CMK (cell line): Measurements from ENCODE around the gene ACBD3.

Experiments
- DNase-seq: peaks from one replicate; pipeline ENCODE4 v3.0.0-alpha.2; 2010; ENCODE audit warnings: low read depth

Gene ACBD3

DNA sequence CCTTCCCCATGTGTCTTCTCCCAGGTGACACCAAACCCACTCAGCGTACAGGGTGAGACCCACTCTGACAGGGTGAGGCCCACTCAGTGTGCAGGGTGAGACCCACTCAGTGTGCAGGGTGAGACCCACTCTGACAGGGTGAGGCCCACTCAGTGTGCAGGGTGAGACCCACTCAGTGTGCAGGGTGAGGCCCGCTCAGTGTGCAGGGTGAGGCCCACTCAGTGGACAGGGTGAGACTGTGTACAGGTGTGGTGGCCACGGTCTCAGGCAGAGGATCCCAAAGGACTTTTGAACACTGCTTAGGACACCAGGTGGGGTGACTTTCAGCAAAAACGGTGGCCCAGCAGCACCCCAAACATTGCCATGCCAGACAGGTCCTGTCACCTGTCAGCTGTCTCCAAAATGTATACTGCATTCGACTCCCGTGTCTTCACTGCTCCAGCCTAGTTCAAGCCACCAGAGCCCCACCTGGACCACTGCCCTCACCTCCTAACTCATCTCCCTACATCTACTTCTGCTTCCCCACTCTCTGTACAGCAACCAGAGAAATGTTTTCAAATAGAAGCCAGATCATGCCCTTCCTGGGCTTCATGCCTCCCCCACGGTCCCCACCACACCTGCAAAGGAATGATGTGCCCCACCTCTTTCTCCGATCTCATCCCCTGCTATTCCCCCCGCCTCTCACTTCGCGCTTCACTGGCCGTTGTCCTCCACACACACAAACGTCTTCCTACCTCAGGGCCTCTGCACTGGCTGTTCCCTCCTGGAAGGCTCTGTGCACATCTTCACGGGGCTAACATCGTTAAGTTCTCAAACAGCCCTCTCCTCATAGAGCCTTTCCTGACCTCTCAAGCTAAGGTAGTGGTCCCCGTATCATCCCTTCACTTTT is 52.1 kb downstream of the ACBD3 start:
- DNase-seq, result no peak

DNA sequence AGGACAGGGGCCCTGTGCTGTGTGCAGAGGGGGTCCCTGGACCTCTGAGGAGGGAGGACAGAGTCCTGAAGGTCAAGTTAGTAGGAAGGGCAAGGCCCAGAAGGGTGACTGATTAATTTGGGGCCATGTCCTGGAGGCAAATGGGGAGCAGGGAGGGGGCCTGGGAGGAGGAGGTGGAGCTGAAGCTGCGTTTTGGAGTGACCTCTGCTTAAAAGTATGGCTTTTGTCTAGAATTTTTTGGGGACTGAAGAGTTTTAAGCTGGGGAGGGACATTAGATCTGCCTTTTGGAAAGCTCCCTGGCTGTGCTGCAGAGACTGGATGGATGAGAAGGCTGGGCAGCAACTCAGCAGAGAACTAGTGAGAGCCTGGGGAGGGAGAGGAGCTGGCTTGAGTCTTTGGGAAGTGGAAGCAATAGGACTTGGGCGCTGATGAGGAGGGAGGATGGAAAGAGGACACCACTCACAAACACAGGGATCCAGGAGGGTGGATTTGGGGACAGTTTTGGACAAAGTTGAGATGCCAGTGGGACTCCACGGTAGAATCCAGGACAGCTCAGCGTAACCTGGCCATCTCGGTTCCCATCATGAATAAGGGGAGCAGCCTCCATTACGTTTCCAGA is 52.9 kb downstream of the ACBD3 start:
- no peak for DNase-seq

DNA sequence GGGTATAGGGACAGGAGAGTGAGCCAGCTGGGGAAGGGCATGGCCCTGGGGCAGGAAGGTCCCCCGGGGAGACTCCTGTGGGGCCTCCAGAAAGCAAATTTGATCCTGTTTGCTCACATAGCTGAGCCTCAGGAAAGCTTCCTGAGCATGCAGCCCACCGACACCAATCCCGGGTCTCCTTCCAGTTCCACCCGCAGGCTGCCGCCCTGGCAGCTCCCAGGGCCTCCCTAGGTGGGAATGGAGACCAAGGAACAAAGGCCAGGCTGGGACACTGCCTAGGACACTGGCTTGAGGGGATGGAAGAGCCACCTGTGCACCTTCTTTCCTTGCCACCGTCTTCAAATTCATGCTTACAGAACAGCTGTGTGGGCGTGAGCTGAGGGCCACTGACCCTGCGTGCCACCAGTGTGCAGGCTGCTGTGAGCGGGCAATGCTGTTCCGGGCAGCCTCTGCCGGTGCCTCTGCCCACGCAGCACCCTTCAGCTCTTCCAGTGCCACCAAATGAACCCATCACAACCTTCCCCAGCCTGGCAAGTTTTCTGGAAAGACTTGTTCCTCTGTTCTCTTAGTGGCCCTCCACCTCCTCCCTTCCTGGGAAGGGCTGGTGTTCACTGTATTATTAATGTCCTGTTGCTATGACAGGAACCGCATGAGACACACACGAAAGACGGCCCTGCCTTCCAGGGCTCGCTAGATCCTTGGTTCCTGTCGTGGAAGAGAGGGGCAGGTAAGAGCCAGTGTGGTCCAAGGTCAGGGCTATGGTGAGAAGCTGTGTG is 53.6 kb downstream of the ACBD3 start:
- no peak for DNase-seq

DNA sequence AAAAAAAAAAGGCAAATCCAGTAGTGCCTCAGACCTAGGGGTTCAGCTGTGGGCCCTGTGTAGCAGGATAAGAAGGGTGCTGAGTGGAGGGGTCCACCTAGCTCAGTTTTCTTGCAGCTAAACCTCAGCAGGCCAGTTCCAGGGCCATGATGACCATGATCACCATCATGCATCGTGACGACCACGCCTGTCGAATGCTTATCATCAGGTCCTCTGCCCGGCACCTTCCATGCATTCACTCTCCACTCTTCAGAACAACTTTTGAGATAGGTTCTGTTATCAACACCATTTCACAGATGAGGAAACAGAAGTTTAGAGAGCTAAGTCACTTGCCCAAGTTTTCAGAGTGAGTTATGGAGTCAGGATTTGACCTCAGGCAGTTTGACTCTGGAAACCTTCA is 54.9 kb downstream of the ACBD3 start:
- no peak for DNase-seq

DNA sequence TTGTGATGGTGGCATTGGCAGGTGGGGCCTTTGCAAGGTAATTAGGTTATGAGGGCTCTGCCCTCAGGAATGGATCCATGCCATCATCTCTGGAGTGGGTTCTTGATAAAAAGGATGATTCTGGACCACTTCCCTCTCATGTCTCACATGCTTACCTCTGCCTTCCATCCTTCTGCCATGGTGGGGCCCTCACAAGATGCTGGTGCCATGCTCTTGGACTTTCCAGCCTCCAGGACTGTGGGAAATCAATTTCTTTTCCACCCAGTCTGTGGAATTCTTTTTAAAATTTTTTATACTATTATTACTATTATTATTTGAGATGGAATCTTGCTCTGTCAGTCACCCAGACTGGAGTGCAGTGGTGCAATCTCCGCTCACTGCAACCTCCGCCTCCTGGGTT is 57.3 kb downstream of the ACBD3 start:
- DNase-seq, result no peak

DNA sequence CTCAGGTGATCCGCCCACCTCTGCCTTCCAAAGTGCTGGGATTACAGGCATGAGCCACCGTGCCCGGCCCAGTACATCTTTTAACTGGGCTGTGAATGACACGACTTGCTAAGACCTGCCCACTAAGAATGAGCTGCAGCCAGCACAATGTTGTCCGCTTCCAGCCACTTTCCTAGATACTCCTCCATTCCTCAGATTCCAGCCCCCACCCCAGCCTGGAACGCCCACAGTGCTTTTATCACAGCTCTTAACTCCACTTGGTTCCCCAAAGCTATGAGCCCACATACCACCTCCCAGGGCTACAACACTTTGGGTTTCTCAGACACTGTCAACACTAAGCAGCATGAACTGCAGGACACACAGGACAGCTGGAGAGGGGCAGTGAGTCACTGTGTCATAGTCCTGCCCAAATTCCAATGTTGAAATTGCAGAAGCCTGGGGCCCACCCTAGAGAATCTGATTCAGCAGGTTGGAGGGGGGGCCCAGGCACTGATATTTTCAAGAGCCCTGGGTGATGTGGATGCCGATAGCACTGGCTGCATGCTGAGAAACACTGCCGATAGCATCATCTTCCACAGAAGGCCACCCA is 58.0 kb downstream of the ACBD3 start:
- no peak for DNase-seq

DNA sequence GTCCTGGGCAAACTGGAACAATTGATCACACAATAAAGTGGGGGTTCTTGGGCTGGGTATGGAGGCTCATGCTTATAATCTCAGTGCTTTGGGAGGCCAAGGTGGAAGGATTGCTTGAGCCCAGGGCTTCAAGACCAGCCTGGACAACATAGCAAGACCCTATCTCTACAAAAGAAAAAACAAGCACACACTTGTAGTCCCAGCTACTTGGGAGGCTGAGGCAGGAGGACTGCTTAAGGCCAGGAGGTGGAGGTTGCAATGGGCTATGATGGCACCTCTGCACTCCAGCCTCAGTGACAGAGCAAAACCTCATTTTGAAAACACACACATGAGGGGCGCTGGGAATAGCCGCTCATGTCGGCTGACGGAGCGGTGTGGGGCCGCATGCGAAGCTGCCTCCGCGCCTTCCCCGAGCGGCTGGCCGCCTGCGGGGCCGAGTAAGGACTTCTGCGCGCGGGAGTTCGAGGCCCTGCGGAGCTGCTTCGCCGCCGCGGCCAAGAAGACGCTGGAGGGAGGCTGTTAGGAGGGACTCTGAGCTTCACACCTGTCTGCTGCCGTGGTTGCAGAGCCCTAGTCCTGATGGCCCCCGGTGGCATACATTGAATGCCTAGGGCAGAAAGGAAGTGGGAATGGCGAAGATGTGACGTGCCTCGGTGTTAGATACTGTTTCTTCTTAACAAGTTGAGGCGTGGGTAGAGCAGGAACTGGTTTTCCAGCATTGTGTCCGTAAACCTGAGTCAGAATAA is 59.5 kb downstream of the ACBD3 start:
- DNase-seq, result no peak

DNA sequence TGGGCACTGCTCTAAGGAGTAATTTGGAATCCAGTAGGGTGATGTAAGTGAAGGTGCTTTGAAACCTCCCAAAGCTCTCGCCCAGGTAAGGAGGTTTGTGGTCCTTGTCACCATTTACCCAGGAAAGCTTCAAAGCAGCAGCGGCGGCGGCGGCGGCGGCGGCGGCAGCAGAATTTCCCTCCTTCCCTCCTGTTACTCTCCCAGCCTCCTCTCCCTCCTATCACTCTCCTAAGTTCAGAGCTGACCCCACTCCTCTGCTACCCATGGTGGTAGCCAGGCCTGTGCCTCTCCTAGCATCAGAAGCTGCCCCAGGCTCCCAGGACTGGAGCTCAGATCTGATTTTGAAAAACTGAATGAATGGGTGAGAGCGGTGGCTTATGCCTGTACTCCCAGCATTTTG is 60.7 kb downstream of the ACBD3 start:
- no peak for DNase-seq

DNA sequence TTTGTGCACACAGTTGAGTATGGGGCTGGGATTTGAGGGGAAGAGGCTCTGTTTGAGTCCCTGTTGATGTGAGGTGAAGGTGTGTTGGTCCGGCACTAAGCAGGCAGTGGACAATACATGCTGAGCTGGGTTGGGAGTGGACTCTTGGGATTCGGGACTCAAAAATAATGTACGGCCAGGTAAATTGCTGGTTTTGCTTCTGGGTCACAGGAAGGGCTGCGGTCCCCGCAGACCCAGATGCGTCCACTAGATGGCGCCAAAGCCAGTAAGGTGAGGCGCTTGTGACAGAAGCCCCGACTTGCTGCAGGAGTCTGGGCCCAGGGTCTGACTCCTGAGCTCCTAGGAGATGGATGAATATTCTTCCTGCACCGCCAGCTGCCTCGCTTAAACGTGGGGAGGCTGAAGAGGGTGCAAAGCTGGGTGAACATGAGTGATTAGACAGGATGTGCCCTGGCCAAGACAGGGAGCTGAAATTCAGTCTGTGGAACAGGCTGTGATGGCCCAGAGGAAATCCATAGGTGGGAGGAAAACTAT is 61.4 kb downstream of the ACBD3 start:
- peak; percentile 50 for DNase-seq

DNA sequence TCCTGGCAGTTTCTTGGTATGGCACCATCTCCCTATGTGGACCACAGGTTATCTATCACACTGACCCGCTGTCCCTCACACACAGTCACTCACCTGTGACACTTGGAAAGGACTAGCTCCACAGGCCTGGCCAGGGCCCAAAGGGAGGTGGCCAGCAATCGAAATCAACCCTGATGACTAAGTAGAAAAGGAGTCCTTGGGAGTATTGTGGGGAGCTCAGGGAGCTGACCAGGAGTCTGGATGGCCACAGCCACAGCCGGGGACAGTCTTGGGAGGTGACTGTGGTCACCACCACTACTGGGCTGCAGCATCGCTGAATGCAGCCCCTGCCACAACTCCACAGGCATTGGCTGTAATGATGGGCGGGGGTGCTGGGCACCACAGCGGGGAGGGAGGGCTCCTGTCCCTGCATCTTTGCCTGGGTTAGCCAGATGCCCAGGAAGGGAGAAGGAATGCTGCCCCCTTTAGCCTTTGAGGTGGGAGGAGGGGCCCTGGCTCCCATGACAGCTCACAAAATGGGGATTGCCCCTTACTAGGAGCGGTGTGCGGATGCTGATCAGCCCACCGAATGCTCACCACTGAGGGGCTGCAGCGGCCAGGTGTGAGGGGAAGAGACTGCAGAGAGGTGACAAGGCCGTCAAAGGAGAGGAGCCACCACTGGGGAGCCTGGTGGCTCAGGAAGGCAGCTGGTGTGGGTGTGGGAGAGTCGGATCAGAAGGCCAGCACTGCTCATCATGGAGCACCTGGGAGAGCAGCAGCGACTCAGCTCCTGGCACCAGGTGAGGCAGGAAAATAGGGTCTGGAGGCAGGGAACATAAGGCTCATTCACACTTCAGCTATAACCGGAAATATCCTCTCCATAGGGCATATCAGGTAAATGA is 62.7 kb downstream of the ACBD3 start:
- no peak for DNase-seq

DNA sequence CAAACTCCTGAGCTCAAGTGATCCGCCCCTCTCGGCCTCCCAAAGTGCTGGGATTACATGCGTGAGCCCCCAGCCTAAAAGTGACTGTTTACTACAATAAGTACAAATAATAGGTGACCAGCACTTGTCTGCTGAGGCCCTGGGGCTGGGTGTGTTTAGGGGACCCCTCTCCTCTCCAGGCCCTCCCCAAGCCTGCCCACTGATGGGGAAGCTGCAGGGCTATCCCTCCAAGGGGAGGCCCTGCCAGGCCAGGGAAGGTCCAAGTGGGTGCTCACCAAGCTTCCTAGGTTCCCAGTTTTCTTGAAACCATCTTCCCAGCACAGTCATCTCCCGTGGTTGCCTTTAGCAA is 63.4 kb downstream of the ACBD3 start:
- no peak for DNase-seq

DNA sequence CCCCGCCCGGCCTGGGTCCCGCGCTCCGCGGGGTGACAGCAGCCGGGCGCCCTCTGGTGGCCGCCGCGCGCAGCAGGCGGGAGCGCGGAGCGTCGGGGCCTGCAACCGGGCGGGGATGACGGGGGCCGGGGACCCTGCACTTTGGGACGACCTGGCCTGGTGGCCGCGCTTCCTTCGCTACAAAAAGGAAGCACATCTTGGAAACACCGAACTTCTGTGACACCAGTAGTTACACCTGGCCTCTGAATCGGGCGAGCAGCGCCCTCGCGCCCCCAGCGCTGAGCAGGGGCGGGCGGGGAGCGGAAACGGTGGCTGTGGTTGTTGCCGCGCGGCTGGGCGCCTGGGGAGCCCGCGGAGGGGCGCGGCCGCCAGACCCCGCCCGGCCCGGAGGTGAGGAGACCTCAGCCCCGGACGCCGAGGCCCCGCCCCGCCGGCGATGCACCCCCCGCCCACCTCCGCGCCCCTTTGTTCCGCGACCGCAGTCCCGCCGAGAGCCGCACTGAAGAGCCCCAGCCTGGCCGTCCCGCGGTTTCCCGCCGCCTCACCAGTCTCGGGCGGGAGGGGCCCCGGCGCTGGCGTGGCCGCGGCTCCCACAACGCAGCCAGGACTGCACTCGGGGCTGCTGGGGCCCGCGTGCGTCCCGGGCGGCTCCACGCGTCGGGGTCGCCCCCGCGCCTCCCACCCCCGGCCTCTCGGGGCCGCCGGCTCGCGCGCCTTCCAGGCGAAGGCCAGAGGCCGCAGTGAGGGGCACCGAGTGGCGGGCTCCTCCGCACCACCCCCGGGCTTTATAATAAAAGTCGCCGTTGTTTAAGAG is 64.7 kb downstream of the ACBD3 start:
- DNase-seq, result peak; percentile 64

DNA sequence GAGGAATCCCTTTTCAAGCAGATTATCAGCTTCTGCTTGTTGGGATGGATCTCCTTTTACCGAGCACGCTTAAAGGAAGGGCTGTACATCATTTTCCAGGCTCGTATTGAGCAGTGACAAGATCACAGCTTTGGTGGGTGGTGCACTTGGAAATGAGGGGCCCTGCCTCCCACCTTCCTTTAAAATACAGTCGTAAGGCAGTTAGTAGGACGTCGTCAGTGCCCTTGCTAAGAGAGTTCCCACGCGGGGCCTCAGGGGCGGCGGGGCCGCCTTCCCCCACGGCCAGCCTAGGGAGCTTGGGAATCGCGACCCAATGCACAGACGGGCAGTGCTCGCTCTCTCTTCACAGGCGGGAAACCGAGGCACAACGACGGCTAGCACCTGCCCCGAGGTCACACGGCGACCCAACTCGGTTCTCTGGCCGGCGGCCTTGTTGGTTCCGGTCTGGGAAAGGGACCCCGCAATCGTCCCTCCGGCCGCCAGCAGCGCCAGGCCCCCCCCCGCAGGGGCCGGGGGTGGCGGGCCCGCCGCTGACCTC is 65.4 kb downstream of the ACBD3 start:
- DNase-seq, result no peak

DNA sequence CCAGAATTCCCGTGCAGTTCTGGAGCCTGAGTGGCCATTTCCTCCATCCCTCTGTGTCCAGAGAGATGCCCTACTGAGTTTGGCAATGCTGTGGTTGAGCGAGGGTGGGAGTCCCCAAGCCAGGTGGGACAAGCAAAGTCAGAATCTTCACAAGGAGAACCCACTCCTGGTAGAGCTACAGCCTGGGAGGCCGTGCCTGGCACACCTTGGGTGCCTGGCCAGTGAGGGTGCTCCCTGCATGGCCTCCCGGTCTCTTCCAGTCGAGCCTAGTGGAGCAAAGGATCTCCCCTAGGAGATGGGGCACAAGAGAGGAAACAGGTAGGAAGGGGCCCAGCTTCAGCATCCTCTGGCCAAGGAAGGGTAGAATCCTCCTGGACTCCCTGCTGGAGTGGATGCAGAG is 66.1 kb downstream of the ACBD3 start:
- DNase-seq, result no peak

DNA sequence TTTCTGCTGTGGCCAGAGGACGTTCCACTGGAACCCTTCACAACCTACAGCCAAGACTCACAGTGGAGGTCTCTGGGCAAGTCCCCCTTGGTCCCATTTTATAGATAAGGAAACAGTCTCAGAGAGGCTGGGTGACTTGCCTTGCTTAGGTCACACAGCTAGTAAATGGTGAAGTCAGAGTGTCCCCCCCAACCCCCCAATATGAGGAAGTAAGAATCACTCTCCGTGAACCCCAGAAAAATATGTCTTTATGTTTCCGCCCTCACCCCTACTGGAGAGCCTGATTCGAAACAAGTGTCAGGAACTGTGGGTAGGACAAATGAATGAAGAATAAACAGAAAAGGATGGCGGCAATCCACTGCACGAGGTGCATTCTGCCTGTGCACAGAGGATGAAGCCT is 67.4 kb downstream of the ACBD3 start:
- DNase-seq, result no peak

DNA sequence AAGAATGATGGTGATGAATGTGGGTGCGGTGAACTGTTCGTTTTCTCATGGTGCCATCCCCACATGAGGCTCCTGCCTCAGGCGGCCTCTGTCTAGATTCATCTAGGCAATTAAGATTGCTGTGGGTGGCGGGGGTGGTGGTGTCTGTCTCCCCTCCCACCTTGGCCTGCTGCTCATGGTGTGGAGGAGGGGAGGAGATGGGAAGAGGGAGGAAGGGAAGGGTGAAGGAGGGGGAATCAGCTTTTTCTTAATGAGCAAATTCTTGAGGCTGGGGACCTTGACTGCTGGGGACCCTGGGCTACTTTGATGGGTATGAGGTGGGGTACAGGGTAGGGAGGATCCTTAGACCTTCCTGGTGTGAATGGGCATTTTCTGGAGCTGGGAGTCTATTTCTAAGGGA is 68.2 kb downstream of the ACBD3 start:
- DNase-seq, result no peak

DNA sequence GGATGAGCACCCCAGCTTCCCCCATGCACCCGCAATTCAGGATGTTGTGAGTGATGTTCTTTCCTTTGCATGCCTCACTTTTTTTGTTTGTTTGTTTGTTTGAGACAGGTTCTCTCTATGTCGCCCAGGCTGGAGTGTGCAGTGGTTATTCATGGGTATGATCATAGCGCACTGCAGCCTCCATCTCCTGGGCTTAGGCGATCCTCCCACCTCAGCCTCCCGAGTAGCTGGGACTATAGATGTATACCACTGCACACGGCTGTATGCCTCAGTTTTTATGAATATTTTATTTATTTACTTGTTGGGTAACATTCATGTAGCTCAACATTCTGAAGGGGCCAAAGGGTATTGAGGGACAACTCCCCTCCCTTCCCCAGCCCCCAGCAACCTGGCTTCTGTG is 69.2 kb downstream of the ACBD3 start:
- DNase-seq, result no peak

DNA sequence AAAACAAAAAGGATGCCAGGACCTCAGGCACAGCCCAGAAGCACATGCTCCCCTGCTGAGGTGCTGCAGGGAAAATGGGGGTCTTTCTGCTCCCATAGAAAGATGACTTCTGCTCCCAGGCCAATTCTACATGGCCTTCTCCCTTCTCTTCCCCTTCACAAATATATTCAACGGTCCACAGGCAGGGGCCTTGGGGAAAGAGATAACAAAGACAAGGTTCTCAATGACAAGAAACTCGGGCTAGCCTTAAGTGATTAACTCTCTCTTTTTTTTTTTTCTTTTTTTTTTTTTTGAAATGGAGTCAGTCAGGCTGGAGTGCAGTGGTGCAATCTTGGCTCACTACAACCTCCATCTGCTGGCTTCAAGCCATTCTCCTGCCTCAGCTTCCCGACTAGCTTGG is 69.9 kb downstream of the ACBD3 start:
- DNase-seq, result no peak

DNA sequence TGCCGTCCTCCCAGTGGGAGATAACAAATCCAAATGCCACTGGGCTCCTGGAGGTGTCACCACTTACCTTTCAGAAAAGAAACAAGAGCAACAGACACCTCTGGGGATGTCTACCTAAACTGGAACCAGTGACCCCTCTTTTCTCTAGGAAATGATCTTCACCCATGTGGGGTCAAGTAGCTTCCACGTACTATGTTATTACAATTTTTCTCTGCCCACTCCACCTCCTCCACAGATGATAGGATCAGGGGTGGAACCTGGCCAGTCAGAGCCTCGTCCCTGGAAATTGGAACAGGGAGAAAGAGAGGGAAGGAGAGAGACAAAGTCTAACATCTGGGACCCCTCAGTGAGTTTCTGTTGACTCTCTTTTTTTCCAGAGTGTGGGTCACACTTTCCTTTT is 73.9 kb downstream of the ACBD3 start:
- DNase-seq, result no peak

DNA sequence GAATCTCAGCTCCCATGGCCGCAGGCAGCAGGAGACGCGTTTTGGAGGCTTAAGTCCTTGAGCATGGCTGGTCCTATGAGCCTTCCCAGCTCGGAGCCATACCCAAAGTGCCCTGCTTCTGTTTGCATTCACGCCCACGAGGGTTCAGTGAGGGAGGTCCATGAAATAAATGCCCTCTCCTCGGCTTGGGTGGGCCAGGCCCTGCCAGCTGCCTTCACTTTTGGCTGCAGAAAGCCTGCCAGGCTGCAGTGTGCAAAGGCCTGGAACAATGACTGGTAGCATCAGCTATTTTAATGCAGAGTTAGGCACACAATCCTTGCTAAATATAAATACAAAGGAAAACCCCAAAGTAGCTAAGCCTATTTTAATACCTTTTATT is 74.7 kb downstream of the ACBD3 start:
- DNase-seq, result no peak
